LNCaP clone FGC (cell line): ENCODE measurements around the gene WDR48.

Experiments used
- DNase-seq: peaks from one replicate; pipeline ENCODE4 v3.0.0-alpha.2; 2011; ENCODE audit warnings: low read depth
- H3K4me3 ChIP-seq: 2 replicates; pipeline ENCODE4 v1.5.1; 2011; ENCODE audit warnings: mild to moderate bottlenecking, low read depth, low read length, control low read depth
- TF ChIP-seq, protein P1 (sequence below): IDR thresholded peaks from 2 replicates; pipeline ENCODE4 v1.5.1; 2012; ENCODE audit warnings: mild to moderate bottlenecking; ENCODE audit not compliant: control insufficient read depth, insufficient read depth; ENCODE audit errors: extremely low read depth

The WDR48 gene

DNA sequence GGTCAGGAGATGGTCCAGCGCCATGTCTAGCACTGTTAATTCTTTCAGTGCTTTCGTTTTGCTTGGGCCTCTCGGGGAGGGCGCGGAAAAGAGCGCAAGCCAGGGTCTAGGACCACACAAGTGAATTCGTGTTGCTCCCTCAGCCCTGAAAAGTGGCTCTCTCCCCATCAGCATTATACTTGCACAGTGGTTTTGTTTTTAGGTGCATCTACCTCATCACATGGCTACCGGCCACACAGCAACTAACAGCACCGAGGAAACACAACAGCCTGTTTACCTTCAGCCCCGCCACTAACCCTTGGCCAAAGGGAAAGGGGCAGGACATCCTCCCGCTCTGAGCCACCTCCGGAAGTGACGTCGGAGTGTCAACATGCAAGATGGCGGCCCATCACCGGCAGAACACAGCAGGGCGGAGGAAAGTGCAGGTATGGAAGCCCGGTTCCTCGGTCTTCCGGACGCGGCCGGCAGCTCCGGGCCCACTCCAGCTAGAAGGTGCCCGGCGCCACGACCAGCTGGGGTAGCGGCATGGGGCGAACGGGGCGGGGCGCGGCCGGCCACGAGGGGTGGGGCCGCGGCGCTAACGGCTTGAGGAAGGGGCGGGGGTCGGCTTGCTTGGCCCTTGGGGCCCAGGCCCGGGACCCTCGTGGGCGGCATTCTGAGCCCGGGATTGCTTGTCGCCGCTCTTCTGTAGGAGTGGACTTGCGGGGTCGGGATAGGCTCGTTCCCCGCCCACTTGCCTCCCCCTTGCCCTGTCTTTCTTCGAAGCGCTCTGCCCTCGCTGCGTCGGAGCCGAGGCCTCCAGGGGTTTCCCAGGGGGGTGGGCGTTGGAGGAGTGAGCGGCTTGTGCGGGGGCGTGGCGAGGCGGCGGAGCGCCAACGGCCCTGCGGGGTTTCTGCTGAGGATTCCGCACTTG, at the start of gene WDR48, which contains the start of gene SCN11A:
Gene WDR48 (plus strand): TSS at position 368 of the 913 bp plus-strand sequence. CDS start 10 bp downstream, at position 378.
Gene SCN11A (minus strand): TSS at position 296 of the 913 bp plus-strand sequence. CDS start 101,582 bp downstream, outside the sequence.
- peak; percentile 84 for DNase-seq
- H3K4me3 ChIP-seq = peak within 1 kb of the TSS; percentile 92
- TF ChIP-seq, protein P1, sequence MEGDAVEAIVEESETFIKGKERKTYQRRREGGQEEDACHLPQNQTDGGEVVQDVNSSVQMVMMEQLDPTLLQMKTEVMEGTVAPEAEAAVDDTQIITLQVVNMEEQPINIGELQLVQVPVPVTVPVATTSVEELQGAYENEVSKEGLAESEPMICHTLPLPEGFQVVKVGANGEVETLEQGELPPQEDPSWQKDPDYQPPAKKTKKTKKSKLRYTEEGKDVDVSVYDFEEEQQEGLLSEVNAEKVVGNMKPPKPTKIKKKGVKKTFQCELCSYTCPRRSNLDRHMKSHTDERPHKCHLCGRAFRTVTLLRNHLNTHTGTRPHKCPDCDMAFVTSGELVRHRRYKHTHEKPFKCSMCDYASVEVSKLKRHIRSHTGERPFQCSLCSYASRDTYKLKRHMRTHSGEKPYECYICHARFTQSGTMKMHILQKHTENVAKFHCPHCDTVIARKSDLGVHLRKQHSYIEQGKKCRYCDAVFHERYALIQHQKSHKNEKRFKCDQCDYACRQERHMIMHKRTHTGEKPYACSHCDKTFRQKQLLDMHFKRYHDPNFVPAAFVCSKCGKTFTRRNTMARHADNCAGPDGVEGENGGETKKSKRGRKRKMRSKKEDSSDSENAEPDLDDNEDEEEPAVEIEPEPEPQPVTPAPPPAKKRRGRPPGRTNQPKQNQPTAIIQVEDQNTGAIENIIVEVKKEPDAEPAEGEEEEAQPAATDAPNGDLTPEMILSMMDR = no peak

GRCh38 chr3:39005295-39005694, 46.5 kb upstream of the WDR48 start:
- TF ChIP-seq, protein P1 = no peak
- no peak overlapping the region for H3K4me3 ChIP-seq

DNA sequence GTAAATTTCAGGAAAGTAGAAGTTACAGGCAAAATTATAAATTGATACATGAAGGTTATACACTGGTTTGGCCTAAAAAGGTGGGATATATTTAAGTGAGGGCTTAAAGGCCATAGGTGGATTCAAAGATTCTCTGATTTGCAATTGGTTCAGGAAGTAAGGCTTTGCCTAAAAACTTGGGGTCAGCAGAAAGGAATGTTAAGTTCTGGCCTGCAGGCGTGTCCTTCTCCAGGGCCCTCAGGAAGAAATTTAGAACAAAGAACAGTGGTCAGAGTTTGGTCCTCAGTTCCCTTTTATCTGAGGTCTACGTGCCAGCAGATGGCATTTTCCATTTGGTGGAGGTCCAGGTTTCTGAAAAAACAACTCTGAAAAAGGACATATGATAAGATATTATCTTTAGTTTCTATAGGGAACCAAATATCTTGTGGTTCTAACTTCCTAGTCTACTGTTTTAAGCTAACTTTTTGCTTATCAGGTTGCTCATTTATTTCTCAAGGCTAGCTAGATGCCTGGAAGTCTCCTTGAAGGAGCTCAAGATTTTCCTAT, 40.6 kb upstream of the WDR48 start:
- no peak overlapping the region for H3K4me3 ChIP-seq
- no peak for DNase-seq
- TF ChIP-seq, protein P1 = no peak

More at GRCh38 chr3:39005295-39005694, 46.5 kb upstream of the WDR48 start:
- DNase-seq = no peak

GRCh38 chr3:39013289-39013688, 38.5 kb upstream of the WDR48 start:
- no peak for DNase-seq

DNA sequence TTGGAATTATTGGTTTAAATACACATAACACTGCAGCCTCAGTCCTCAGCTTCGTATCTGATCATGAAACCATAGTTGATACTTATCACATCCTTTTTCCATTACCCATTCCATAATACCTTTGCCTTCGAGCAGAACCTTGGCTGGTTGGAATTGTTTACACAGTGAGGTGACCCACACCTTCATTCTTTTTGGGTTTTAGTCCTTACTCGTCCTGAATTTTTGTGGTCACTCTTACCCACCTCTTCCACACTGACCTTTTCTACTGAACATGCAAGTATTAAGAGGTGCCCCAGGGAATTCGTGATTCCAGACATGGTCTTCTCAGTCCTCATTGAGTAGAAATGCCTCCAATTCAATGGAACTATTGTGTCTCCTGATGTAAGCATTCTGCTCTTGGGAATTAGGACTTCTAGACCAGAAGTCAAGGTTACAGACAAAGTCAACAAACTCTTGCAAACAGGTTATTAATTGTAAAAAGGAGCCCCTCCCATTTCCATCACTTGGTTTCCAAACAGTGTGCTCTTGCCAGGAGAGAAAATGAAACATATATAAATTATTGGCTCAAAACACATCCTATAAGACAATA, 37.8 kb upstream of the WDR48 start:
- DNase-seq = no peak
- TF ChIP-seq, protein P1 = no peak
- no peak overlapping the region for H3K4me3 ChIP-seq

More at GRCh38 chr3:39013289-39013688, 38.5 kb upstream of the WDR48 start:
- H3K4me3 ChIP-seq = no peak overlapping the region
- TF ChIP-seq, protein P1 = no peak

- TF ChIP-seq, protein P1 = no peak
- H3K4me3 ChIP-seq = no peak overlapping the region
- DNase-seq = no peak
Measured at GRCh38 chr3:39015418-39015817, 36.4 kb upstream of the WDR48 start.
